H1 (cell line): ENCODE results near the gene SPOCK1. TPM values are rescaled to one million over a fixed set of nuclear protein-coding genes. Genes with fewer than 3 reads are reported as not detected.

ENCODE experiments used
- POLR2A ChIP-seq, 2 experiments: IDR thresholded peaks; 1 replicate in 1 of 2; 2 replicates in 1 of 2; pipeline ENCODE4 v1.6.1; 2011; ENCODE audit warnings: low read depth in 2 of 2, low read length in 2 of 2, mild to moderate bottlenecking in 2 of 2; ENCODE audit errors: control extremely low read depth in 1 of 2
- polyA plus RNA-seq, 7 experiments: library from polyadenylated mRNA; depleted of rRNA in 3 of 7; stranded (reverse) in 5 of 7; unstranded in 2 of 7; fragments of >200 nt in 5 of 7; fragments of 200-250 nt in 2 of 7; gene quantifications; 1 replicate in 5 of 7; 2 replicates in 1 of 7; 4 replicates in 1 of 7; pipeline versions ENCODE4 v1.2.1 to v1.2.3, GENCODE V29; 2011 to 2013; ENCODE audit warnings: missing spikeins in 2 of 7, mixed read lengths in 2 of 7
- total RNA-seq: library from RNA; stranded (reverse); fragmentation: NEBNext Ultra II Directional; extraction: Animal tissue kit (Norgen Biotek cat#: 25700); gene quantifications from 2 replicates; pipeline ENCODE4 v1.2.1, GENCODE V29; 2021

SPOCK1 gene
- total and polyA plus RNA-seq, 2 of the 8 experiments (the other 6 are each of a cell fraction or from before 2014, with no cell fraction given): 6.9 to 18.1 TPM

GRCh38 chr5:137206030-137206715 lies 293.0 kb downstream of the SPOCK1 start (continued):
- TF ChIP-seq POLR2A (IDR thresholded peaks at IDR 0.05; ENCODE audit: control extremely low read depth in 1 of 2, low read depth in 2 of 2, low read length in 2 of 2): no peak
